WI38 (cell line): ENCODE measurements around the gene DLD.
"Not testable (repeated sequence)": the region's sequence is repeated elsewhere in the genome, so short reads cannot be mapped to it uniquely, and the experiment has no call there.

ENCODE experiments used
- H3K4me3 ChIP-seq: 2 replicates; pipeline ENCODE4 v1.5.1; 2011; ENCODE audit warnings: low read depth, mild to moderate bottlenecking, control low read depth, low read length
- TF ChIP-seq, protein P1 (sequence below): IDR thresholded peaks from 2 replicates; pipeline ENCODE4 v1.5.1; 2012; ENCODE audit warnings: low read depth, mild to moderate bottlenecking, control low read depth, low read length

The DLD gene

DNA sequence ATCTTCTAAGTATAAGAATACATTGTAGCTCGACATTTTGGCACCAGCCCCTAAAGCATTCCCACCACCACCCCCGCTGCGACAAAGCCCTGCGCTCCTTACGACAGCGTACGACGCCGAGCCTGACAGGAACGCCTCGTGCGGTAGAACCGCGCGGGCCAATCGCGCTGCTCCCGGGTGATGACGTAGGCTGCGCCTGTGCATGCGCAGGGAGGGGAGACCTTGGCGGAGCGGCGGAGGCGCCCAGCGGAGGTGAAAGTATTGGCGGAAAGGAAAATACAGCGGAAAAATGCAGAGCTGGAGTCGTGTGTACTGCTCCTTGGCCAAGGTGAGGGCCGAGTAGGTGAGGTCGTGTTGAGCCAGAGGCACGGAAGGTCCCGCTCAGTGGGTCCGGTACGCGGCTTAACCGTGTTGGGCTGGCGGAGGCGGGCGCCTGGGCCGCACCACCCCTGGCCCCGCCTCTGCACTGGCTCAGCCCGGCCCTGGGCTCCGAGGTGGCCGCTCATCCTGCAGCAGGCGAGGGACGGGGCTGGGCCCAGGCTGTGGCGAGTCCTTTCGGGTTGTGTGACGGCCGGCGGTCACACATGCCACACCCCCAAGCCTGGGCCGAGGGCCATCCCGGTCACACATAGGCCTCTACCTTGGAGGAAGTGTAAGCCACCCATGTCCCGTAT lies at the start of gene DLD:
Gene DLD (plus strand): TSS at position 222 of the 674 bp plus-strand sequence. CDS start 68 bp downstream, at position 290.
- TF ChIP-seq, protein P1, sequence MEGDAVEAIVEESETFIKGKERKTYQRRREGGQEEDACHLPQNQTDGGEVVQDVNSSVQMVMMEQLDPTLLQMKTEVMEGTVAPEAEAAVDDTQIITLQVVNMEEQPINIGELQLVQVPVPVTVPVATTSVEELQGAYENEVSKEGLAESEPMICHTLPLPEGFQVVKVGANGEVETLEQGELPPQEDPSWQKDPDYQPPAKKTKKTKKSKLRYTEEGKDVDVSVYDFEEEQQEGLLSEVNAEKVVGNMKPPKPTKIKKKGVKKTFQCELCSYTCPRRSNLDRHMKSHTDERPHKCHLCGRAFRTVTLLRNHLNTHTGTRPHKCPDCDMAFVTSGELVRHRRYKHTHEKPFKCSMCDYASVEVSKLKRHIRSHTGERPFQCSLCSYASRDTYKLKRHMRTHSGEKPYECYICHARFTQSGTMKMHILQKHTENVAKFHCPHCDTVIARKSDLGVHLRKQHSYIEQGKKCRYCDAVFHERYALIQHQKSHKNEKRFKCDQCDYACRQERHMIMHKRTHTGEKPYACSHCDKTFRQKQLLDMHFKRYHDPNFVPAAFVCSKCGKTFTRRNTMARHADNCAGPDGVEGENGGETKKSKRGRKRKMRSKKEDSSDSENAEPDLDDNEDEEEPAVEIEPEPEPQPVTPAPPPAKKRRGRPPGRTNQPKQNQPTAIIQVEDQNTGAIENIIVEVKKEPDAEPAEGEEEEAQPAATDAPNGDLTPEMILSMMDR = no peak
- H3K4me3 ChIP-seq = peak within 1 kb of the TSS; percentile 84

GRCh38 chr7:107842213-107842612 lies 48.8 kb upstream of the DLD start:
- H3K4me3 ChIP-seq = no peak overlapping the region
- TF ChIP-seq, protein P1 = no peak

- no peak overlapping the region for H3K4me3 ChIP-seq
- TF ChIP-seq, protein P1 = no peak
Observed at GRCh38 chr7:107843184-107843583, 47.8 kb upstream of the DLD start.

GRCh38 chr7:107846324-107846723 lies 44.7 kb upstream of the DLD start:
- TF ChIP-seq, protein P1 = no peak
- H3K4me3 ChIP-seq = no peak overlapping the region

DNA sequence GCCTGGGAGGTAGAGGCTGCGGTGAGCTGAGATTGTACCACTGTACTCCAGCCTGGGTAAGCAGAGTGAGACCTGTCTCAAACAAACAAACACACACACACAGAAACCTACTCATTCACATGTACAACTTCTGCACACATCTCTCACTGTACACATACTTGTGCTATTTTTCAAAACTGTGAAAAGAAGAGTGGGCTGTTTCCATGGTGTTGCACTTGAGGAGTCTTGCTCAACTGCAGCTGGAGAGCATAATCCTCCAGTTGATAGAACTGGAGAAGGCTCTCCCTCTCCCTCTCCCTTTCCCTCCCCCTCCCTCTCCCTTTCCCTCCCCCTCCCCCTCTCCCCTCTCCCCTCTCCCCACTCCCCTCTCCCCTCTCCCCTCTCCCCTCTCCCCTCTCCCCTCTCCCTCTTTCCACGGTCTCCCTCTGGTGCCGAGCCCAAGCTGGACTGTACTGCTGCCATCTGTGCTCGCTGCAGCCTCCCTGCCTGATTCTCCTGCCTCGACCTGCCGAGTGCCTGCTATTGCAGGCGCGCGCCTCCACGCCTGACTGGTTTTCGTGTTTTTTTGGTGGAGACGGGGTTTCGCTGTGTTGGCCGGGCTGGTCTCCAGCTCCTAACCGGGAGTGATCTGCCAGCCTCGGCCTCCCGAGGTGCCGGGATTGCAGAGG lies 43.7 kb upstream of the DLD start:
- no peak overlapping the region for H3K4me3 ChIP-seq
- TF ChIP-seq, protein P1 = no peak

DNA sequence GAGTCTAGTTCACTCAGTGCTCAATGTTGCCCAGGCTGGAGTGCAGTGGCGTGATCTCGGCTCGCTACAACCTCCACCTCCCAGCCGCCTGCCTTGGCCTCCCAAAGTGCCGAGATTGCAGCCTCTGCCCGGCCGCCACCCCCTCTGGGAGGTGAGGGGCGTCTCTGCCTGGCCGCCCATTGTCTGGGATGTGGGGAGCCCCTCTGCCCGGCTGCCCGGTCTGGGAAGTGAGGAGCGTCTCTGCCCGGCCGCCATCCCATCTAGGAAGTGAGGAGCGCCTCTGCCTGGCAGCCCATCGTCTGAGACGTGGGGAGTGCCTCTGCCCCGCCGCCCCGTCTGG lies 43.2 kb upstream of the DLD start:
- not testable (repeated sequence) for H3K4me3 ChIP-seq

DNA sequence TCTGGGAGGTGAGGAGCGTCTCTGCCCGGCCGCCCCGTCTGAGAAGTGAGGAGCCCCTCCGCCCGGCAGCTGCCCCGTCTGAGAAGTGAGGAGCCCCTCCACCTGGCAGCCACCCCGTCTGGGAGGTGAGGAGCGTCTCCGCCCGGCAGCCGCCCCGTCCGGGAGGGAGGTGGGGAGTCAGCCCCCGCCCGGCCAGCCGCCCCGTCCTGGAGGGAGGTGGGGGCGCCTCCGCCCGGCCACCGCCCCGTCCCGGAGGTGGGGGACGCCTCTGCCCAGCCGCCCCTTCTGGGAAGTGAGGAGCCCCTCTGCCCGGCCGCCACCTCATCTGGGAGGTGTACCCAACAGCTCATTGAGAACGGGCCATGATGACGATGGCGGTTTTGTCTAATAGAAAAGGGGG lies 42.8 kb upstream of the DLD start:
- not testable (repeated sequence) for H3K4me3 ChIP-seq

- TF ChIP-seq, protein P1 = no peak
- no peak overlapping the region for H3K4me3 ChIP-seq
Observed at GRCh38 chr7:107850216-107850615, 40.8 kb upstream of the DLD start.
